KOPT-K1 (cell line): ENCODE measurements around the gene NFKB1.
"Not testable (repeated sequence)": the region's sequence is repeated elsewhere in the genome, so short reads cannot be mapped to it uniquely, and the experiment has no call there.

ENCODE experiments used
- H3K27ac ChIP-seq: fragments of 200-600 bp; sonication (generic); 2 replicates; pipeline ENCODE4 v1.5.1; 2016; ENCODE audit warnings: antibody characterized with exemption, mild to moderate bottlenecking, low read depth, low read length; ENCODE audit not compliant: poor library complexity, severe bottlenecking
- H3K36me3 ChIP-seq: fragments of 200-600 bp; sonication (generic); 2 replicates; pipeline ENCODE4 v1.5.1; 2017; ENCODE audit warnings: antibody characterized with exemption, mild to moderate bottlenecking, low read length, moderate library complexity; ENCODE audit not compliant: insufficient read depth
- H3K9me3 ChIP-seq: fragments of 200-600 bp; sonication (generic); 2 replicates; pipeline ENCODE4 v1.5.1; 2017; ENCODE audit warnings: antibody characterized with exemption, low read length, mild to moderate bottlenecking; ENCODE audit not compliant: insufficient read depth, poor library complexity, severe bottlenecking

Gene NFKB1

GRCh38 chr4:102479832-102480231 is 21.3 kb upstream of the NFKB1 start:
- not testable (repeated sequence) for H3K36me3 ChIP-seq

GRCh38 chr4:102483120-102483519 is 18.0 kb upstream of the NFKB1 start:
- peaks cover 24% of the 10 kb centered on the region for H3K9me3 ChIP-seq
- no peak overlapping the region for H3K27ac ChIP-seq
- no peaks in the 10 kb centered on the region for H3K36me3 ChIP-seq

More at GRCh38 chr4:102479832-102480231, 21.3 kb upstream of the NFKB1 start:
- not testable (repeated sequence) for H3K27ac ChIP-seq
- peaks cover 25% of the 10 kb centered on the region for H3K9me3 ChIP-seq

DNA sequence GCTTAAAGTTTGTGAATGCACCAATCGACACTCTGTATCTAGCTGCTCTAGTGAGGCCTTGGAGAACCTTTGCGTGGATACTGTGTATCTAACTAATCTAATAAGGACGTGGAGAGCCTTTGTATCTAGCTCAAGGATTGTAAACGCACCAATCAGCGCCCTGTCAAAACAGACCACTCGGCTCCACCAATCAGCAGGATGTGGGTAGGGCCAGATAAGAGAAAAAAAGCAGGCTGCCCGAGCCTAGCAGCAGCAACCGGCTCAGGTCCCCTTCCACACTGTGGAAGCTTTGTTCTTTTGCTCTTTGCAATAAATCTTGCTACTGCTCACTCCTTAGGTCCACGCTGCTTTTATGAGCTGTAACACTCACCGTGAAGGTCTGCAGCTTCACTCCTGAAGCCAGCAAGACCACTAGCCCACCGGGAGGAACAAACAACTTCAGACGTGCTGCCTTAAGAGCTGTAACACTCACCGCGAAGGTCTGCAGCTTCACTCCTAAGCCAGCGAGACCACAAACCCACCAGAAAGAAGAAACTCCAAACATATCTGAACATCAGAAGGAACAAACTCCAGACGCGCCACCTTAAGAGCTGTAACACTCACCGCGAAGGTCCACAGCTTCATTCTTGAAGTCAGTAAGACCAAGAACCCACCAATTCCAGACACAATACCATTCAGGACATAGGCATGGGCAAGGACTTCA is 17.0 kb upstream of the NFKB1 start:
- not testable (repeated sequence) for H3K27ac ChIP-seq, H3K36me3 ChIP-seq
- H3K9me3 ChIP-seq, result peaks cover 20% of the 10 kb centered on the region

- Histone ChIP-seq H3K9me3 (no peaks in the 10 kb centered on the region), H3K36me3 (no peaks in the 10 kb centered on the region), H3K27ac (no peak overlapping the region)
These were observed 8.5 kb upstream of the NFKB1 start for GRCh38 chr4:102492531-102493241.

- H3K36me3 ChIP-seq, result no peaks in the 10 kb centered on the region
- H3K9me3 ChIP-seq, result no peaks in the 10 kb centered on the region
- H3K27ac ChIP-seq, result no peak overlapping the region
These were observed 7.9 kb upstream of the NFKB1 start for GRCh38 chr4:102493257-102493656.

DNA sequence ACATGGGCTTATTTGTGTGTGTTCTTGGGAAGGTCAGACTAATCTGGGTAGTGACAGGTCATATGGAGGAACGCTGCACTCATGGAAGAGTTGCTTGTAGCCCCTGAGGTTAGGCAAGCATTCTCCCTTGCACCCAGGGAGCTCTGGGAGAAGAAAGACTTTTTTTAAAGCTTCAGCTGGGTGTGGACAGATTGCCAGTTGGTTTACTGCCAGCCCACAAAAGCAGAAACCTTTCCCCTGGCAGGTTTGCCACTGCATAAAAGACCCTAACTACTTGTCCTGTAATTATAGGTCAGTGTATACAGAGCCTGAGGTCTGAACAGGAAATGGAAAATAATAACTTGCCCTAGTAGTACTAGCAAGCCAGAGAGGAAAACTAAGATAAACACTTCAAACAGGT is 7.4 kb upstream of the NFKB1 start:
- H3K27ac ChIP-seq, result no peak overlapping the region
- H3K9me3 ChIP-seq, result no peaks in the 10 kb centered on the region
- no peaks in the 10 kb centered on the region for H3K36me3 ChIP-seq

DNA sequence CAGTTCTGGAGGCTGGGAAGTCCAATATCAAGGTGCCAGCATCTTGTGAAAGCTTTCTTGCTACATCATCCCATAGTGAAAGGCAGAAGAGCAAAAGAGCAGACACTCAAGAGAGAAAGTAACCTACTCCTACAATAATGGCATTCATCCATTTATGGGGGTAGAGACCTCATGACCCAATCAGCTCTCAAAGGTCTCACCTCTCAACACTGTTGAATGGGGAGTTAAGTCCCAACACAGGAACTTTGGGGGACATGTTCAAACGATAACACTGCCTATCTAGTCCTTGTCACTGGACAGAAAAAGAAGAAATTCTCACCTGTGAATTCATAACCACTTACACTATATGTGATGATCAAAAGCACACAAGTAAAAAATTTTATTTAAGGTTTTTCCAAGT is 6.6 kb upstream of the NFKB1 start:
- Histone ChIP-seq H3K9me3 (no peaks in the 10 kb centered on the region), H3K36me3 (no peaks in the 10 kb centered on the region), H3K27ac (no peak overlapping the region)

GRCh38 chr4:102497986-102498385 is 3.2 kb upstream of the NFKB1 start:
- no peak overlapping the region for H3K27ac ChIP-seq
- H3K9me3 ChIP-seq, result no peaks in the 10 kb centered on the region
- no peaks in the 10 kb centered on the region for H3K36me3 ChIP-seq

GRCh38 chr4:102500352-102500695 is 835 bp upstream of the NFKB1 start:
- H3K27ac ChIP-seq, result no peak overlapping the region
- no peaks in the 10 kb centered on the region for H3K36me3 ChIP-seq
- no peaks in the 10 kb centered on the region for H3K9me3 ChIP-seq

DNA sequence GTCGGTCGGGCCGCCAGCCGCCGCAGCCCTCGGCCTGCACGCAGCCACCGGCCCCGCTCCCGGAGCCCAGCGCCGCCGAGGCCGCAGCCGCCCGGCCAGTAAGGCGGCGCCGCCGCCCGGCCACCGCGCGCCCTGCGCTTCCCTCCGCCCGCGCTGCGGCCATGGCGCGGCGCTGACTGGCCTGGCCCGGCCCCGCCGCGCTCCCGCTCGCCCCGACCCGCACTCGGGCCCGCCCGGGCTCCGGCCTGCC is 213 bp downstream of the NFKB1 start:
- no peaks in the 10 kb centered on the region for H3K9me3 ChIP-seq
- no peaks in the 10 kb centered on the region for H3K36me3 ChIP-seq
- peak overlapping the region; percentile 69 for H3K27ac ChIP-seq

GRCh38 chr4:102502543-102502818 is 1.3 kb downstream of the NFKB1 start:
- Histone ChIP-seq H3K9me3 (no peaks in the 10 kb centered on the region), H3K27ac (peak overlapping the region; percentile 69), H3K36me3 (no peaks in the 10 kb centered on the region)

DNA sequence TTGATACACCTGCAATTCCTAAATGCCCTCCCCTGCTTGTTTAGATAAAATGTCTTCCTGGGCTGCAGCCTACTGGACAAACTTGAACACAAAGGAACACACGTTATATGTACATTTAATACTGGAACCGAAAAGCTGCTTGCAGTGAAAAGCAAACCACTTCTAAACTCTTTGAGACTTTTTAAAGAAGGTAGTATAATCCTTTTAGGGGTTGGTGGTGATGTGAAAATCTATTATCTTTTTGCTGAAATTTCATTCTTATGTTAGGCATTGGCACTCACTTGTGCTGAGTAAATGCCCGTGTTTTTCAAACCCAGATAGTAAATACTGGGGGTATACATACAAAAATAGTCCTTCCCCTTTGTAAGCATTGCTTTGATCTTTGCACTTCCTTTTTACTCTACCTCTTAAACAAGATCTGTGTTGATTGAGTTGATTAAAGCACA is 2.2 kb downstream of the NFKB1 start:
- no peaks in the 10 kb centered on the region for H3K9me3 ChIP-seq
- no peaks in the 10 kb centered on the region for H3K36me3 ChIP-seq
- peak overlapping the region; percentile 35 for H3K27ac ChIP-seq

DNA sequence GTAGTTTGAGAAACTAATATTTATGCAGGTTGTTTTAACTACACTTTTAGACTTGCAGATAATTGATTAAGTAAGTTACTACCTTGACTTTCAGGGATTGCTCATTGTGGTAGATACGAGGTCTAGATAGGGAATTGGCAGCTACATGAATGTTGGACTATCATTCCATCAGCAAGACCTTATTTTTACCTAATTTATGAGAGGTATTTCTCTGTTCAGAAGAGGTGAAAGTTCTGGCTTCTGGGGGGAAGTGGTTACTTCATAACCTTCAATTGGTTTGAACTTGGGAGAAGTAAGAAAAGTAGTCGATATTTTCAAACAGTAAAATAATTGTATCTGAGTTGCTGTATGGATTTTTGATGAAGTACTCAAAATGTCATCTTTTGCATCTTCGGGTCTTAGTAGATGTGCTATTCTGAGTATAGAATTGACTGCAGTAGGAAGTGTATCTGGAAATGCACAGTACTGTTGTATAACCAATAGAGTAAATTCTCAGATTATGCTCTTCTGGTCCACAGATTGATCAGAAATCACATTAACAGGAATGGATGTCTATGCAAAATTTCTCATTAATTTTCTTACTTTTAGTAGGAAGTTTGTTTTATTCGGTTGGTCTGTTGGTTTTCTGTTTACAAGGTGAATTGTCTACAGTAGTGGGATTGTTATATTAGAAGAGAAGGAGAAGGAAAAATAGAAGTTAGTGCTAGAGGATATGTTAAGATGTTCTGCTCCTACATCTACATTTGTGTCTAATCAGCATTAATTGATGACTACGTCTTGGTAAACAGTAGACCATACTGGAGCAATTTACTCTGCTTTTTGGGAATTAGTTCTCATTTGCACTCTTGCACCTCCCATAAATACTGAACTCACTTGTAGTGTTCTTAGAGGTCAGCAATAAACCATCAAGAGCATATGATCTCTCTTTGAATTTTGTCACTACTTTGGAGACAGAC is 3.0 kb downstream of the NFKB1 start:
- no peaks in the 10 kb centered on the region for H3K36me3 ChIP-seq
- H3K27ac ChIP-seq, result peak overlapping the region; percentile 35
- H3K9me3 ChIP-seq, result no peaks in the 10 kb centered on the region

- no peak overlapping the region for H3K27ac ChIP-seq
- H3K9me3 ChIP-seq, result no peaks in the 10 kb centered on the region
- H3K36me3 ChIP-seq, result no peaks in the 10 kb centered on the region
These were observed 3.8 kb downstream of the NFKB1 start for GRCh38 chr4:102504941-102505340.

GRCh38 chr4:102505708-102506107 is 4.5 kb downstream of the NFKB1 start:
- Histone ChIP-seq H3K9me3 (no peaks in the 10 kb centered on the region), H3K36me3 (no peaks in the 10 kb centered on the region), H3K27ac (no peak overlapping the region)
